Measurements from ENCODE around the gene DHPS.

DNA sequence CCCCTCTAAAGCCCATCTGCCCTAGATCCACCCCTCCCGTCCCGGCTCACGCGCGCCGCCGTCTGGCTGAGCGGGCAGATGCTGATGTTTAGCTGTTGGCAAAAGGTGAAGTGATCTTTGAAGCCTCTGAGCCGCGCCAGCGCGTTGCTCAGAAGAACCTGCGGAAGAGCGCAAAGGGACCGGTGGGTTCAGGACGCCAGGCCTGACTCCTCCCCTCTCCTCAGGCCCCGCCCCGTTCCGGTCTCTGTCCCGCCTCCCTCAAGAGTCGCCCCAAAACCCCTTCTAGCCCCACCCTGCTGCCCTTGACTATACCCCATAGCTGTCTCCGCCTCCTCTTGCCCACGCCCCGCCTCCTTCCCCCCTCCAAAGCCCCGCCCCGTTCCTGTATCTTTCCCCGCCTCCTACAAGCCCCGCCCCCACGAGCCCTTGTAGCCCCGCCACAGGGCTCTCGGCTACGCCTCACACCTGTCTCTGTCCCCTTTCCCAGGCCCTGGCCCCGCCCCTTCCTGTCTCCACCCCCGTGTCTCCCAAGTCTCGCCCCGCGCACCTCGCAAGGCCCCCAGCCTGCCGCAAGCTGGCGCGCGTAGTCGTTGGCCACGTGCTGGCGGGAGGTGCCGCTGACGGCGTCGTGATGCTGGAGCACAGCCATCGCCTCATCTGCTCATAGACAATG lies 24.6 kb downstream of the DHPS start:
- no peak for TF ChIP-seq ZNF790 (CRISPR knock-in tag; IDR thresholded peaks at IDR 0.05; ENCODE audit: borderline replicate concordance)
- no peak for TF ChIP-seq POLR2A (IDR thresholded peaks at IDR 0.05; ENCODE audit: insufficient read depth in 1 of 2, low read depth in 2 of 2, low read length in 2 of 2)
- TF ChIP-seq FOSL1 (CRISPR knock-in tag; IDR thresholded peaks at IDR 0.05; ENCODE audit: borderline replicate concordance): no peak
- no peak for TF ChIP-seq CENPT (CRISPR knock-in tag; IDR thresholded peaks at IDR 0.05; ENCODE audit: low read depth)
- TF ChIP-seq CHD2 (IDR thresholded peaks at IDR 0.05; ENCODE audit: low read depth, low read length): no peak
- TF ChIP-seq FOXJ3 (CRISPR knock-in tag; IDR thresholded peaks at IDR 0.05; ENCODE audit: borderline replicate concordance): no peak
- no peak for TF ChIP-seq NBN (conservative IDR thresholded peaks at IDR 0.05)
- no peak for TF ChIP-seq PPARG (CRISPR knock-in tag; conservative IDR thresholded peaks at IDR 0.05)
- no peak for TF ChIP-seq EP300 (IDR thresholded peaks at IDR 0.05; ENCODE audit: low read depth in 2 of 2, low read length in 2 of 2)
- no peak for TF ChIP-seq EP300 (CRISPR knock-in tag; IDR thresholded peaks at IDR 0.05; ENCODE audit: borderline replicate concordance)
- TF ChIP-seq, protein P1, sequence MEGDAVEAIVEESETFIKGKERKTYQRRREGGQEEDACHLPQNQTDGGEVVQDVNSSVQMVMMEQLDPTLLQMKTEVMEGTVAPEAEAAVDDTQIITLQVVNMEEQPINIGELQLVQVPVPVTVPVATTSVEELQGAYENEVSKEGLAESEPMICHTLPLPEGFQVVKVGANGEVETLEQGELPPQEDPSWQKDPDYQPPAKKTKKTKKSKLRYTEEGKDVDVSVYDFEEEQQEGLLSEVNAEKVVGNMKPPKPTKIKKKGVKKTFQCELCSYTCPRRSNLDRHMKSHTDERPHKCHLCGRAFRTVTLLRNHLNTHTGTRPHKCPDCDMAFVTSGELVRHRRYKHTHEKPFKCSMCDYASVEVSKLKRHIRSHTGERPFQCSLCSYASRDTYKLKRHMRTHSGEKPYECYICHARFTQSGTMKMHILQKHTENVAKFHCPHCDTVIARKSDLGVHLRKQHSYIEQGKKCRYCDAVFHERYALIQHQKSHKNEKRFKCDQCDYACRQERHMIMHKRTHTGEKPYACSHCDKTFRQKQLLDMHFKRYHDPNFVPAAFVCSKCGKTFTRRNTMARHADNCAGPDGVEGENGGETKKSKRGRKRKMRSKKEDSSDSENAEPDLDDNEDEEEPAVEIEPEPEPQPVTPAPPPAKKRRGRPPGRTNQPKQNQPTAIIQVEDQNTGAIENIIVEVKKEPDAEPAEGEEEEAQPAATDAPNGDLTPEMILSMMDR (CRISPR knock-in tag; IDR thresholded peaks at IDR 0.05): no peak
- no peak for TF ChIP-seq ZFP37 (CRISPR knock-in tag; IDR thresholded peaks at IDR 0.05; ENCODE audit: borderline replicate concordance)
